Heart left ventricle (tissue), 16 donors: ENCODE data around the gene CCM2L. TPM values are rescaled to one million over a fixed set of nuclear protein-coding genes. Genes with fewer than 3 reads are reported as not detected.

Source experiments
- ATAC-seq, 4 donors: fragments of 200-7000 bp; cut with Tn5 transposase; one replicate each; pipeline ENCODE4 v1.9.1; 2020 to 2022; ENCODE audit warnings: moderate library complexity in 4 of 4, mild to moderate bottlenecking in 3 of 4, moderate number of reproducible peaks in 1 of 4
- DNase-seq, 5 donors: peaks; one replicate each; pipeline ENCODE4 v3.0.0-alpha.2; 2020
- H3K27ac ChIP-seq, 12 donors: fragments of 200-600 bp; sonication (generic) in 4 of 12; one replicate each; pipeline versions ENCODE4 v1.5.0 to v1.8.0; 2016 to 2022; ENCODE audit warnings: mild to moderate bottlenecking in 2 of 12
- H3K27me3 ChIP-seq, 9 donors: fragments of 200-600 bp; sonication (generic) in 2 of 9; one replicate each; pipeline versions ENCODE4 v1.5.1 to v1.8.0; 2016 to 2022; ENCODE audit warnings: mild to moderate bottlenecking in 3 of 9
- H3K36me3 ChIP-seq, 9 donors: fragments of 200-600 bp; sonication (generic) in 2 of 9; one replicate each; pipeline versions ENCODE4 v1.5.0 to v1.8.0; 2018 to 2022; ENCODE audit warnings: mild to moderate bottlenecking in 2 of 9
- H3K4me1 ChIP-seq, 12 donors: fragments of 200-600 bp; sonication (generic) in 4 of 12; one replicate each; pipeline versions ENCODE4 v1.5.0 to v1.8.0; 2016 to 2022; ENCODE audit warnings: mild to moderate bottlenecking in 3 of 12
- H3K4me3 ChIP-seq, 12 donors: fragments of 200-600 bp; sonication (generic) in 4 of 12; one replicate each; pipeline versions ENCODE4 v1.5.0 to v1.8.0; 2017 to 2022; ENCODE audit warnings: mild to moderate bottlenecking in 9 of 12, moderate library complexity in 4 of 12
- H3K9me3 ChIP-seq, 12 donors: fragments of 200-600 bp; sonication (generic) in 4 of 12; one replicate each; pipeline versions ENCODE4 v1.5.0 to v1.8.0; 2016 to 2022; ENCODE audit warnings: mild to moderate bottlenecking in 1 of 12
- POLR2A ChIP-seq, 2 donors: fragments of 450-650 bp; IDR thresholded peaks; one replicate each; pipeline ENCODE4 v1.6.1; 2017; ENCODE audit warnings: antibody characterized with exemption in 2 of 2, mild to moderate bottlenecking in 2 of 2, moderate library complexity in 2 of 2
- WGBS, 4 donors: extraction: QIAGEN DNeasy Blood & Tissue Kit in 2 of 4; methylation state at CpG; one replicate each; pipeline versions ENCODE4 v1.1.5 to v1.1.7; 2013 to 2018; 5-methylcytosine and 5-hydroxymethylcytosine counted together
- intact Hi-C, 10 donors: fragments of 100-400 bp; cut with DNase I; formaldehyde crosslinking; loops; one replicate each; pipeline versions ENCODE4 v1.11.1 to v1.14.2; 2022
- polyA plus RNA-seq, 2 donors: library from polyadenylated mRNA; stranded (reverse); fragments of 200-250 nt; gene quantifications; one replicate each; pipeline ENCODE4 v1.2.3, GENCODE V29; 2013
- total RNA-seq, 9 donors: library from RNA; depleted of rRNA in 2 of 9; stranded (reverse); fragments of >200 nt in 2 of 9; fragmentation: NEBNext Ultra II Directional in 3 of 9; extraction: Animal tissue kit (Norgen Biotek cat#: 25700) in 3 of 9; gene quantifications; one replicate each; pipeline versions ENCODE4 v1.1.0 to v1.2.4, GENCODE V29; 2016 to 2023
- TF ChIP-seq, protein P1 (sequence below), 12 donors: fragments of 200-600 bp; sonication (generic) in 4 of 12; IDR thresholded peaks; one replicate each; pipeline versions ENCODE4 v1.5.0 to v1.8.0; 2018 to 2022; ENCODE audit warnings: antibody characterized with exemption in 12 of 12, mild to moderate bottlenecking in 5 of 12
- donor health status: ischemic (EF 13 %, LVEDD 7.1; RV severe dilation, severe dysfunction).
- donor health status: healthy with polysubstance abuse.
- donor health status: DM: no; HTN: yes; CAD: no.
- donor health status: DM: no; HTN: no; CAD: no.
- donor health status: ischemic (EF 25% LVEDD 6.9; RV normal size, moderate dysfunction).
- donor health status: ischemic (EF 25% LVEDD 5.7; RV mildly dilated, moderate dysfunction).
- donor health status: healthy.
- donor health status: DM: yes; HTN: yes; CAD: no.
- donor health status: ischemic (EF 35%, LVEDD 5.7; RV mildly dilated, moderate dysfunction).
- donor health status: nonischemic (EF 11% LVEDD 7.7; RV severe dilation, severe dysfunction).
- donor health status: DM: yes; HTN: yes; CAD: no.
- donor health status: PGD.
- donor health status: ischemic (EF 29% LVEDD 5.4; RV normal size, mild dysfunction).
- donor health status: nonischemic (EF 23%, LVEDD 6.1; RV moderate dilation, normal function).

The CCM2L gene
- total and polyA plus RNA-seq, 11 donors = 3.4 to 14.8 (median 9.6) TPM

DNA sequence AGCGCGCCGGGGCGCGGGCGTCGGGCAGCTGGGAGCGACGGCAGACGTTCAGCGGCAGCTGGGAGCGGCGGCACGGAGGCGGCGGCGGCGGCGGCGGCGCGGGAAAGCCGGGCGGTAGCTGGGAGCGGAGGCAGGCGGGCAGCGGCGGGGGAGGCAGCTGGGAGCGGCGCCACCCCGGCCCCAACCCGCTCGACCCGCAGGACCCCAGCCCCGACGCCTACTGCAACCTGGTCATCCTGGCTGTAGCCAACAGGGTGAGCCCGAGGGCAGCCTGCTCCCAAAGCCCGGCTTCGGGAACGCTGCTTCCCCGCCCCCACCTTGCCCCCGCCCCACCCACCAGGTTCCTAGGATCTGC lies 8.9 kb downstream of the CCM2L start:
- intact Hi-C loops = no loop called here
- 1 to 2% (median 1%) methylated on average over 34 to 42 of the region's 42 CpGs; no CpG with 5 or more reads in 1 of the 4 donors for WGBS, 4 donors
- Histone ChIP-seq H3K27ac (peak overlapping the region in 7 of 12 donors; percentile 32 to 68 (median 57)), H3K36me3 (peaks cover 0 to 12% (median 0%) of the 10 kb centered on the region in 9 donors), H3K27me3 (peaks cover 0 to 76% (median 33%) of the 10 kb centered on the region in 9 donors), H3K4me1 (peaks cover 0 to 38% (median 13%) of the 10 kb centered on the region in 12 donors), H3K9me3 (no peaks in the 10 kb centered on the region), H3K4me3 (peak overlapping the region in 11 of 12 donors; percentile 24 to 67 (median 56))
- peak in 1 of 5 donors; percentile 58 for DNase-seq
- TF ChIP-seq, protein P1, sequence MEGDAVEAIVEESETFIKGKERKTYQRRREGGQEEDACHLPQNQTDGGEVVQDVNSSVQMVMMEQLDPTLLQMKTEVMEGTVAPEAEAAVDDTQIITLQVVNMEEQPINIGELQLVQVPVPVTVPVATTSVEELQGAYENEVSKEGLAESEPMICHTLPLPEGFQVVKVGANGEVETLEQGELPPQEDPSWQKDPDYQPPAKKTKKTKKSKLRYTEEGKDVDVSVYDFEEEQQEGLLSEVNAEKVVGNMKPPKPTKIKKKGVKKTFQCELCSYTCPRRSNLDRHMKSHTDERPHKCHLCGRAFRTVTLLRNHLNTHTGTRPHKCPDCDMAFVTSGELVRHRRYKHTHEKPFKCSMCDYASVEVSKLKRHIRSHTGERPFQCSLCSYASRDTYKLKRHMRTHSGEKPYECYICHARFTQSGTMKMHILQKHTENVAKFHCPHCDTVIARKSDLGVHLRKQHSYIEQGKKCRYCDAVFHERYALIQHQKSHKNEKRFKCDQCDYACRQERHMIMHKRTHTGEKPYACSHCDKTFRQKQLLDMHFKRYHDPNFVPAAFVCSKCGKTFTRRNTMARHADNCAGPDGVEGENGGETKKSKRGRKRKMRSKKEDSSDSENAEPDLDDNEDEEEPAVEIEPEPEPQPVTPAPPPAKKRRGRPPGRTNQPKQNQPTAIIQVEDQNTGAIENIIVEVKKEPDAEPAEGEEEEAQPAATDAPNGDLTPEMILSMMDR (IDR thresholded peaks at IDR 0.05) = peak in 2 of 12 donors; percentile 7 to 24
- no peak for TF ChIP-seq POLR2A (IDR thresholded peaks at IDR 0.05)
- ATAC-seq = peak in 2 of 4 donors; percentile 5 to 25

DNA sequence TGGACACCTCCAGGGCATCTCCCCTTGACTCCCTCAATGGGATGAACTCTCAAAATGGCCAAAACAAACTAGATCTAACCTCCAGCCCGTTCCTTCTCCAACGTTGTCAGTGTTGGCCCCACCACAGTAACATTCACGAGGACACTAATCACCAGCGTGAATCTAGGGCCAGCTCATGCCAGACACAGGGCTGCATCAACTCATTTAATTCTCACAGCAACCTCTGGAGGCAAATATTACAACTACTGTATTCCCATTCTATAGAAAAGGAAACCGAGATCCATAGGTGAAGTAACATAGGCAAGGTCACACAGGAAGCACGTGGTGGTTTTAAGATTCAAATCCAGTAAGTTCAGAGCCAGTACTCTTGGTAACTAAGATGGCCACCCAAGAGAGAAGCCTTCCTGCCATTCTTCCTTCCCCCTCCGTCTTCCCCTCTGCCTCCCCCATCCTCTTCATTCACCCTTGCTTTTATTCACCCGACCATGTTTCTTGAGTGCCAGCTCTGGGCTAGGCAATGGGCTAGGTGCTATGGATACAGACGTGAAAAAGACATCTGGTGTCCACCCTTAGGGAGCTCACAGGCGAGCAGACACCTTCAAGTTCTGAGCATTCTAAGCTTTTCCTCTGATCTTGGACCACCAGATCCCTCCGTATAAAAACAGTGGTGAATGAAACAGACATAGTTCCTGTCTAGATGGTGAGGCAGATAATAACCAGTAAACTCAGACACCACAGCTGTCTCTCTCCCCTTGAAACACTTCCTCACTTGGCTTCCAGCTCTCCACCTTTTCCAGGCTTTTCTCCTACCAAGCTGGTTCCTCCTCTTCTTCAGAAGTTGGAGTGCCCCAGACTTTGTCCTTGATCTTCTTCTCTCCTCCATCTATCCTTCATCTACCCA lies 9.6 kb downstream of the CCM2L start:
- H3K4me1 ChIP-seq = peaks cover 0 to 35% (median 10%) of the 10 kb centered on the region in 12 donors
- intact Hi-C loops = no loop called here
- no peak for ATAC-seq
- H3K27ac ChIP-seq = peak overlapping the region in 4 of 12 donors; percentile 3 to 64 (median 54)
- H3K27me3 ChIP-seq = peaks cover 0 to 79% (median 33%) of the 10 kb centered on the region in 9 donors
- H3K4me3 ChIP-seq = peak overlapping the region in 11 of 12 donors; percentile 24 to 67 (median 56)
- DNase-seq = no peak
- TF ChIP-seq, protein P1 (IDR thresholded peaks at IDR 0.05) = no peak
- TF ChIP-seq POLR2A (IDR thresholded peaks at IDR 0.05) = no peak
- 33 to 42% (median 37%) methylated on average over 11 of the region's 11 CpGs for WGBS, 4 donors
- H3K9me3 ChIP-seq = no peaks in the 10 kb centered on the region
- peaks cover 0 to 15% (median 0%) of the 10 kb centered on the region in 9 donors for H3K36me3 ChIP-seq

DNA sequence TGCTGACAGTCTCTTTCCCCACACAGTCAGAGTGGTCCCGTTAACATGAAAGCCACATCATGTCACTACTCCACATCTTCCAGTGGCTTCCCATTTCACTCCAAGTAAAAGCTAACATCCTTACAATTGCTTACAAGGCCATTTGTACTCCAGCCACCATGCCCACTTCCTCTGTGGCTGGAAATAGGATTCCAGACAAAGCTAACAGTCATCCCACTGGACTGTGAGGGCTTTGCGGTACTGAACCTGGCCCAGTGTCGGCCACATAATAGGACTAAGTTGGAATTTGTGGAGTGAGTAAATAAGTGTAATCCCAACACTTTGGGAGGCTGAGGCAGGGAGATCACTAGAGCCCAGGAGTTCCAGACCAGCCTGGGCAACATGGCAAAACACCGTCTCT lies 10.9 kb downstream of the CCM2L start:
- H3K27ac ChIP-seq = no peak overlapping the region
- no peaks in the 10 kb centered on the region for H3K9me3 ChIP-seq
- intact Hi-C loops = no loop called here
- H3K4me1 ChIP-seq = peaks cover 0 to 30% (median 10%) of the 10 kb centered on the region in 12 donors
- peaks cover 0 to 70% (median 33%) of the 10 kb centered on the region in 9 donors for H3K27me3 ChIP-seq
- TF ChIP-seq POLR2A (IDR thresholded peaks at IDR 0.05) = no peak
- TF ChIP-seq, protein P1 (IDR thresholded peaks at IDR 0.05) = no peak
- WGBS, 4 donors = 80 to 88% (median 84%) methylated on average over 4 of the region's 4 CpGs
- no peak overlapping the region for H3K4me3 ChIP-seq
- no peak for DNase-seq
- ATAC-seq = no peak
- peaks cover 0 to 25% (median 5%) of the 10 kb centered on the region in 9 donors for H3K36me3 ChIP-seq

DNA sequence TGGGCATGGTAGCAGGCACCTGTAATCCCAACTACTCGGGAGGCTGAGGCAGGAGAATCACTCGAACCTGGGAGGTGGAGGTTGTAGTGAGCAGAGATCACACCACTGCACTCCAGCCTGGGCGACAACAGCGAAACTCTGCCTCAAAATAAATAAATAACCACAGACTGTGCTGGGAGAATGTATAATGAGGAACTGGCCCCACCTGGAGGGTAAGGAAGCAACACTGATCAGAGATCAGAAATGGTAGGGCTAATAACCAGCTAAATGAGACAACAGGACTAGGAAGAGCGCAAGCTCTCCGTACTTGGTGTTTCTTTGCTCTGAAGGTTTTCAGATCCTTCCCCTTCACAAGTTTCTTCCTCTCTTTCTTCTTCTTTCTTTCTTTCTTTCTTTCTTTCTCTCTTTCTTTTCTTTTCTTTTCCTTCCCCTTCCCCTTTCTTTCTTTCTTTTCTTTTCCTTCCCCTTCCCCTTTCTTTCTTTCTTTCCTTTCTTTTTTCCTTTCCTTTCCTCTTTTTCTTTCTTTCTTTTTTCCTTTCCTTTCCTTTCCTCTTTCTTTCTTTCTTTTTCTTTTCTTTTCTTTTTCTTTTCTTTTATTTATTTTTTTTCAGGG lies 14.6 kb downstream of the CCM2L start:
- intact Hi-C loops = no loop called here
- peaks cover 0 to 49% (median 10%) of the 10 kb centered on the region in 9 donors for H3K36me3 ChIP-seq
- WGBS, 4 donors = 87 to 94% (median 91%) methylated on average over 6 of the region's 6 CpGs

More for the DNA sequence above, 14.6 kb downstream of the CCM2L start:
- H3K4me3 ChIP-seq = no peak overlapping the region
- peaks cover 0 to 43% (median 13%) of the 10 kb centered on the region in 9 donors for H3K27me3 ChIP-seq
- H3K4me1 ChIP-seq = peaks cover 0 to 12% (median under 1%) of the 10 kb centered on the region in 12 donors
- TF ChIP-seq, protein P1 (IDR thresholded peaks at IDR 0.05) = no peak
- TF ChIP-seq POLR2A (IDR thresholded peaks at IDR 0.05) = no peak
- H3K27ac ChIP-seq = no peak overlapping the region
- DNase-seq (no peak), ATAC-seq (no peak)
- no peaks in the 10 kb centered on the region for H3K9me3 ChIP-seq
